ENCODE results near the gene PRR13. TPM values are rescaled to one million over a fixed set of nuclear protein-coding genes. Genes with fewer than 3 reads are reported as not detected.

PRR13 gene
- total RNA-seq, 3 donors from 2014 or later (not counting 1 experiment from before 2014, with no cell fraction given), result 214 to 233 (median 231) TPM

GRCh38 chr12:53492188-53492587, 50.7 kb downstream of the PRR13 start:
- Histone ChIP-seq H3K4me3 (ENCODE audit: low read length) (no peak overlapping the region), H3K4me1 (ENCODE audit: control insufficient read depth, insufficient read depth, low read length) (peaks cover 23% of the 10 kb centered on the region), H3K9me3 (ENCODE audit: control insufficient read depth, insufficient read depth, low read length) (no peaks in the 10 kb centered on the region), H3K36me3 (ENCODE audit: control insufficient read depth, insufficient read depth, low read length) (no peaks in the 10 kb centered on the region), H3K27me3 (ENCODE audit: control insufficient read depth, insufficient read depth, low read length) (no peaks in the 10 kb centered on the region), H3K27ac (ENCODE audit: low read length) (peak overlapping the region; percentile 80)
- ATAC-seq (no peak), DNase-seq (peak in 1 of 2 donors; percentile 46)
- H3K36me3 Mint-ChIP-seq, result no peaks in the 10 kb centered on the region
- peak overlapping the region; percentile 87 to 98 for H3K27ac Mint-ChIP-seq
- peak overlapping the region; percentile 72 for H3K4me3 Mint-ChIP-seq
- intact Hi-C loops (cut with micrococcal nuclease), result no loop called here
- H3K27me3 Mint-ChIP-seq (ENCODE audit: low read depth in 2 of 2), result no peaks in the 10 kb centered on the region
- H3K9me3 Mint-ChIP-seq, result no peaks in the 10 kb centered on the region
- H3K4me1 Mint-ChIP-seq, result peaks cover 21 to 34% of the 10 kb centered on the region in 2 donors
- TF ChIP-seq, protein P1, sequence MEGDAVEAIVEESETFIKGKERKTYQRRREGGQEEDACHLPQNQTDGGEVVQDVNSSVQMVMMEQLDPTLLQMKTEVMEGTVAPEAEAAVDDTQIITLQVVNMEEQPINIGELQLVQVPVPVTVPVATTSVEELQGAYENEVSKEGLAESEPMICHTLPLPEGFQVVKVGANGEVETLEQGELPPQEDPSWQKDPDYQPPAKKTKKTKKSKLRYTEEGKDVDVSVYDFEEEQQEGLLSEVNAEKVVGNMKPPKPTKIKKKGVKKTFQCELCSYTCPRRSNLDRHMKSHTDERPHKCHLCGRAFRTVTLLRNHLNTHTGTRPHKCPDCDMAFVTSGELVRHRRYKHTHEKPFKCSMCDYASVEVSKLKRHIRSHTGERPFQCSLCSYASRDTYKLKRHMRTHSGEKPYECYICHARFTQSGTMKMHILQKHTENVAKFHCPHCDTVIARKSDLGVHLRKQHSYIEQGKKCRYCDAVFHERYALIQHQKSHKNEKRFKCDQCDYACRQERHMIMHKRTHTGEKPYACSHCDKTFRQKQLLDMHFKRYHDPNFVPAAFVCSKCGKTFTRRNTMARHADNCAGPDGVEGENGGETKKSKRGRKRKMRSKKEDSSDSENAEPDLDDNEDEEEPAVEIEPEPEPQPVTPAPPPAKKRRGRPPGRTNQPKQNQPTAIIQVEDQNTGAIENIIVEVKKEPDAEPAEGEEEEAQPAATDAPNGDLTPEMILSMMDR (IDR thresholded peaks at IDR 0.05), result no peak
- WGBS (ENCODE audit: insufficient coverage), result 76% methylated on average over 20 of the region's 20 CpGs

GRCh38 chr12:53492830-53493609, 51.5 kb downstream of the PRR13 start:
- Histone ChIP-seq H3K36me3 (ENCODE audit: control insufficient read depth, insufficient read depth, low read length) (no peaks in the 10 kb centered on the region), H3K4me3 (ENCODE audit: low read length) (peak overlapping the region; percentile 73), H3K27me3 (ENCODE audit: control insufficient read depth, insufficient read depth, low read length) (no peaks in the 10 kb centered on the region), H3K4me1 (ENCODE audit: control insufficient read depth, insufficient read depth, low read length) (peaks cover 20% of the 10 kb centered on the region), H3K27ac (ENCODE audit: low read length) (peak overlapping the region; percentile 80), H3K9me3 (ENCODE audit: control insufficient read depth, insufficient read depth, low read length) (no peaks in the 10 kb centered on the region)
- ATAC-seq (peak; percentile 96 to 98 (median 98)), DNase-seq (peak; percentile 88 to 93)
- peak overlapping the region; percentile 87 to 98 for H3K27ac Mint-ChIP-seq
- H3K36me3 Mint-ChIP-seq, result no peaks in the 10 kb centered on the region
- no peaks in the 10 kb centered on the region for H3K9me3 Mint-ChIP-seq
- intact Hi-C loops (cut with micrococcal nuclease), result loop anchor here (1.0 kb wide), 1 partner anchor 8 kb away; the partner anchor contains the start of gene TARBP2
- H3K4me1 Mint-ChIP-seq, result peaks cover 24 to 31% of the 10 kb centered on the region in 2 donors
- H3K27me3 Mint-ChIP-seq (ENCODE audit: low read depth in 2 of 2), result no peaks in the 10 kb centered on the region
- H3K4me3 Mint-ChIP-seq, result peak overlapping the region; percentile 87
- WGBS (ENCODE audit: insufficient coverage), result under 1% methylated on average over 47 of the region's 52 CpGs
- TF ChIP-seq, protein P1 (IDR thresholded peaks at IDR 0.05), result no peak

DNA sequence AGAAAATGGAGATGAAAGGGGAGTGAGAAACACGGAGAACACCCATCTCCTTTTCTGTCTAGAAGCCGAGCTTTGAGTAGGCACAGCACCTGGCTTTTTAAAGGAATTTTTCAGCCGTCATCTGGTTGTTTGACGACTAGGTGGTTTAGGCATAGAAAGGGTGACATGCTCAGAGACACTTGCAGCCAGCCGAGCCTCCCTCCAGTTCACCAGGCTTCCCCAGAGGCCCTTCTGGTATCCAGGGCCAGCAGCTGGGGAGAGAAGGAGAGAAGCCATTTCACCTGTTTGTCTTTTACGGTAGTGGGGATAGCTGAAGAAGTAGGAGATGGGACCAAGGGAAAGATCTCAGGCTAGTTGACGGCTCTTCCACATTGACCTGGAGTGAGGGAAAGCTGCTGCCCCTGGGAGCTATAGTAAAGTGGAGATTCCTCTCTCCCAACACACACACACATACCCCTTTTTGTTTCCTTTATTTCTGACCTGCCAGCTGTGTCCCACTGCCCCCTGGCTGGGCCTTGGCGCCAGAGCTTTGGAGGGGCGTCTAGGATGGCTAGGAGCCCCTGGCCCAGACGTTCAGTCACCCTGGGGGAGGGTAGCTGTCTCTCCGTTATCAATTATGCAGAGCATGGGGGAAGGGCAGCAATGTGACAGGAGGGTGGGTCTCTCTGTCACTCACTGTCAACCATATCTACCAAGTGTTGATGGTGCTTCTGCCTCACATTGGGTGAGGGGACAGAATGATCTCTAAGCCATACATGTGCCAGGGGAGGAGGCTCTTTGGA, 52.3 kb downstream of the PRR13 start:
- intact Hi-C loops (cut with micrococcal nuclease), result loop anchor here (1.0 kb wide), 1 partner anchor 8 kb away; the partner anchor contains the start of gene TARBP2
- Mint-ChIP-seq H3K4me1 (peaks cover 24 to 36% of the 10 kb centered on the region in 2 donors), H3K36me3 (no peaks in the 10 kb centered on the region), H3K9me3 (no peaks in the 10 kb centered on the region), H3K27ac (peak overlapping the region; percentile 87 to 98), H3K4me3 (peak overlapping the region; percentile 87), H3K27me3 (ENCODE audit: low read depth in 2 of 2) (no peaks in the 10 kb centered on the region)
- no peaks in the 10 kb centered on the region for H3K9me3 ChIP-seq (ENCODE audit: control insufficient read depth, insufficient read depth, low read length)
- H3K36me3 ChIP-seq (ENCODE audit: control insufficient read depth, insufficient read depth, low read length), result no peaks in the 10 kb centered on the region
- H3K27ac ChIP-seq (ENCODE audit: low read length), result peak overlapping the region; percentile 80
- TF ChIP-seq, protein P1 (IDR thresholded peaks at IDR 0.05), result no peak
- no peaks in the 10 kb centered on the region for H3K27me3 ChIP-seq (ENCODE audit: control insufficient read depth, insufficient read depth, low read length)
- peak overlapping the region; percentile 73 for H3K4me3 ChIP-seq (ENCODE audit: low read length)
- ATAC-seq, result no peak
- DNase-seq, result no peak
- 41% methylated on average over 10 of the region's 11 CpGs for WGBS (ENCODE audit: insufficient coverage)
- H3K4me1 ChIP-seq (ENCODE audit: control insufficient read depth, insufficient read depth, low read length), result peaks cover 27% of the 10 kb centered on the region

Other genes starting within 250 kb of the PRR13 start
- 100 to 1,000 TPM; 329 to 441 (median 439) TPM for gene ITGB7, start 234.5 kb upstream of the PRR13 start, total RNA-seq
- 10 to 100 TPM; 24.0 to 30.6 (median 27.5) TPM for gene RARG, start 209.5 kb upstream of the PRR13 start, total RNA-seq
- 1 to 10 TPM; 1.9 to 5.8 (median 3.1) TPM for gene ESPL1, start 173.4 kb upstream of the PRR13 start, total RNA-seq
- 100 to 1,000 TPM; 365 to 450 (median 439) TPM for gene PFDN5, start 146.2 kb upstream of the PRR13 start, total RNA-seq
- 10 to 100 TPM; 22.8 to 30.6 (median 28.1) TPM for gene MYG1, start 142.0 kb upstream of the PRR13 start, total RNA-seq
- gene AAAS, start 120.1 kb upstream of the PRR13 start, total RNA-seq, result 10 to 100 TPM; 34.3 to 50.4 (median 45.0) TPM
- under 1 TPM in 1 of 3 donors, not detected in 2; 0.07 TPM for gene SP7, start 105.4 kb upstream of the PRR13 start, total RNA-seq
- gene SP1, start 61.6 kb upstream of the PRR13 start, total RNA-seq, result 10 to 100 TPM; 84.6 to 96.3 (median 88.5) TPM
- gene AMHR2, start 17.9 kb upstream of the PRR13 start, total RNA-seq, result not detected
- gene PCBP2, start 10.4 kb downstream of the PRR13 start, total RNA-seq, result 1,000 to 10,000 TPM in 1 of 3 donors, 100 to 1,000 TPM in 2; 910 to 1,083 (median 943) TPM
- gene MAP3K12, start 57.7 kb downstream of the PRR13 start, total RNA-seq, result 10 to 100 TPM; 15.3 to 21.8 (median 21.8) TPM
- gene TARBP2, start 59.5 kb downstream of the PRR13 start, total RNA-seq, result 10 to 100 TPM; 23.8 to 35.1 (median 33.7) TPM
- not detected for gene NPFF, start 65.8 kb downstream of the PRR13 start, total RNA-seq
- 10 to 100 TPM; 32.3 to 42.3 (median 34.9) TPM for gene ATF7, start 184.6 kb downstream of the PRR13 start, total RNA-seq
- gene ATP5MC2, start 234.3 kb downstream of the PRR13 start, total RNA-seq, result 100 to 1,000 TPM; 180 to 195 (median 184) TPM